GM18951 (cell line): ENCODE measurements around the gene SLC38A10.
"Not testable (repeated sequence)": the region's sequence is repeated elsewhere in the genome, so short reads cannot be mapped to it uniquely, and the experiment has no call there.

ENCODE experiments used
- POLR2A ChIP-seq: IDR thresholded peaks from 4 replicates; pipeline ENCODE4 v1.6.1; 2011; ENCODE audit warnings: mild to moderate bottlenecking; ENCODE audit not compliant: insufficient read length, insufficient read depth; ENCODE audit errors: extremely low read depth
- in situ Hi-C: fragments of 300-500 bp; cut with MboI; formaldehyde crosslinking; loops from one replicate; pipeline ENCODE4 v1.12.0; 2022; ENCODE audit warnings: low sequenced_read_pairs, mixed read lengths, inconsistent platforms; ENCODE audit not compliant: unreplicated experiment

The SLC38A10 gene

DNA sequence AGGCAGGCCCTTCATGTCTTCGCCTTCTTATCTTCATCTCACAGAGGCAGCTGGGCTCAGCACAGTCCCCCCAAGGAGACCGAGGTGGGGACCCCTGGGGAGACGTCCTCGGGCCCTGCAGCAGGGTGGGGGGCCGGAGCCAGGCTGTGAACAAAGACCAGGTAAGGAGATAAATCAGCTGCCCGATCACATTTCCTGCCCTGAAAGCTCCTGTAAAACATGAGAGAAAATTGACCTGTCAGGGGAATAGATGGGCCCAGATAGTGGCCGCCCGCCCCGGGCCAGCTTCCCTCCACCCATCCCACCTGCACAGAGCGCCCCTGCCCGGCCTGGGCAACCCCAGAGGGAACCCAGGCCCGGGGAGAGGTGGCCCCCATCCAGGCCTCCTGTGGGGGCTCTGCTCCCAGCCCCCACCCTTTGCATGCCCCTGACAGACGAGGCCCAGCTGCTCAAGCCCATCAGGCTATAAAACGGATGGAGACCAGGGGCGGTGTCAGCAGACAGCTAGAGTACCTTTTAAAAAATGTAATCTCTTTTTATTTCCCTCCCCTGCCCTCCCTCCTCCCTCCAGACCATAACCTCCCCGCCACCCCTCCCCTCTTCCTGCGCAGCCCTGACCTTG is 18.8 kb upstream of the SLC38A10 start:
- in situ Hi-C loops, result no loop called here
- TF ChIP-seq POLR2A, result no peak

DNA sequence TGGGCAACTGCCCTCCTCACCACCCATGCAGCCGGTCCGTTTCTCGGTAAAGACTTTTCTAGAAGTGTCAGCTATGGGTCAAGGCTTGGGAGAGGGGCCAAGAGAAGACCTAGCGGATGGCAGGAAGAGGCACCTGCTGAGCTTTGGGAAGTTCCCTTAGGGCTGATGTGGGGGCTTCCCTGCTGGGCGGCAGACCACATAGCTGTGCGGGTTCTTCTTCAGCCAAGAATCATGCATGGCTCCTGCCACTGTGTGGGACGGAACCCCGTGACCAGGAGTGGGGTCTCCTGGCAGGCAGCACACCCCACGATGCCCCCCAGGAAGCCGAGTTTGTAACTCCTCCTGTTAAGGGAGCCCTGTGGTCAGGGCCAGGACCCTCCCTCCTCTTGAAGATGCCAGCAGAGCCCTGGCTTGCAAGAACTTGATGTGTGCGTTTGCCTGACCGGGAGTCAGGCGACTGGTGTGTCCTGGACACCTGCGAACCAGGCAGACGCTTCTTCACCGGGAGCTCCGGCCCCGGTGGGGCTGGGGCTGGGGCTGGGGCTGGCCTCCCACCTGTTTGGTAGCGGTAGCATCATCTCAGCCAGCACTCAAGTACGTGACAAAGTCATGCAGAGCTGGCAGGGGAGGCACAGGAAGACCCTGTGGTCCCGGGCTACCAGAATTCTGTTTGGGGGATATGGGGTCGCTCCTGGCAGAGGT is 17.7 kb upstream of the SLC38A10 start:
- in situ Hi-C loops, result no loop called here
- TF ChIP-seq POLR2A, result no peak

DNA sequence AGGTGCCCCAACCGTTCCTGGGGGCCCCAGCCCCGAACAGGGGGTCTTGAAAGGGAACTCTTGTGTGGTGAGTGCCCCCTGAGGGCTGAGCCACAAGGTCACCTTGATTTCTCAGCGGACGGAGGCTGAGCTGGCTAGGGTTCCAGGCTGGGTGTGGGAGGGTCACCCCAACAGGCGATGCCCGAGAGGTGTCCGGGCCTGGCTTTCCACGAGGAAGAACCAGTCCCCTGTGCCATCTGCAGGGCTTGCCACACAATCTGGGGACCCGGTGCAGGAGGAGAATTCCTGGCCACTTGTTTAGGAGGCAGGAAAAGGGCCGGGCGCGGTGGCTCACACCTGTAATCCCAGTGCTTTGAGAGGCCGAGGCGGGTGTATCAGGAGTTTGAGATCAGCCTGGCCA is 16.8 kb upstream of the SLC38A10 start:
- no peak for TF ChIP-seq POLR2A
- in situ Hi-C loops, result no loop called here

DNA sequence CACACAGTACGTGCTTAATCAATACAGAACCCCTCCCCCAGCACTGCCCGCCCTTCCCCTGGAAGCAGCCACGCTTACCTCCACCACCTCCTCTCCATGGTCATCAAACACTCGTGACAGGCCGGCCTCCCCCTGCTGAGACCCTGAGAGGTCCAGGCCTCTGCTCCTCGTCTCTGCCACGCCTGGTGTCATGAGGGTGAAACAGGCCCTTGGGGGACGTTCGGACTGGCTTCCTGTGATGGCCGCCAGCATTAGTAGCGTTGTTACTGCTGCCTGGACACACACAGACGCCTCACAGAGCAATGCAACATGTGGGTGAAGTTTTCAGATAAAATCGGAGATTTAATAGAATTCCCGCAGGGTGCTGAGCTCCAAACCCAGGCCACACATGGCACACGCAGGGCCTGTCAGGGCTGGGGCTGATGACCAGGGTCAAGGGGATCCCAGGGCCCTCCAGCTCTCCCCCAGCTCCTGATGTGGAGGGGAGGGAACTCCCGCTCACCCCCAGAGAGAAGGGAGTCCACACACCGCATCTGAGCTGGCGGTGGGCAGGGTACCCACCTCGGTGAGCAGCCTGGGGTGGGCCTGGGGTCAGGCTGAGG is 15.9 kb upstream of the SLC38A10 start:
- in situ Hi-C loops, result no loop called here
- no peak for TF ChIP-seq POLR2A

DNA sequence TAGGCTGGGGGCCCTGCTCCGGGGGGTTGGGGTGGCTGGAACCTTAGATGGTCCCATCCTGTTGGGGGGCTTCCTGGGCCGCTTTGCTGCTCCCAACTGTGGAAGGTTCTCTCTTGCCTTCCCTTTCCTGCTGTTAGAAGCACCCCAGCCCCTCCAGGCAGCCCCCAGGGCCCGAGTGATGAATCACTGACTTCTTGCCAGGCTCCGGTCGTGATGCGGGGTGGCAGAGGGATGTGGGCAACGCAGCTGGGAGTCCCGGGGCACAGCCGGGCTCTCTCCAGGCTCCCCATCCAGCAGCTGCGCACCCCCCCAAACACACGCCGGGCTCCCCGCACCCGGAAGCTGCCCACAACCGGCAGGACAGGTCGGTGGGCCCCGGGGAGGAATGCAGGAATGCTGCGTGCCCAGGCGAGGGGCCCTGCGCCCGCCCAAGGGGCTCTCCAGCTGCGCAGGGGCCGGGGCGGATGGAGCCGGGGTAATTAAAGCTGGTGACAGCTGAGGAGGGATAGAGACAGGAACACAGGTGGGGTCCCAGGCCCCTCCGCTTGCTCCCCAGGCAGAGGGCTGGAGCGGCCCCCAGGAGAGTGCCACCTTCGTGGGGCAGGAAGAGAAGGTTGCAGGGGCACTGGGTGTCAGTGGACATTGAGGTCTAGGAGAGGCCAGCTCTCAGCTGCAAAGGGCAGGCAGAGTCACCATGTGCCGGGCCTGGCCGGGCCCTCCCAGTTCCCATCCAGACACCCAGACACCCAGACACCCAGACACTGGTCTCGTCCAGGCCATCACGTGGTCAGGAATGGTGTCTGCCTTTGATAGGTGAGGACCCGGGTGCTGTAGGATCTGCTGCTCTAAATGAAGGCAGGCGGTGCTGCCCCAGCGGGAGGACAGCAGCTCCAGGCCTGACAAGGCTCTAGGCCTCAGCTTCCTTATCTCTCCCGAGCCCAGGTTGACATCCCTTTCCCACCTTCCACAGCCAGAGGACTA is 15.0 kb upstream of the SLC38A10 start:
- no peak for TF ChIP-seq POLR2A
- in situ Hi-C loops, result no loop called here

DNA sequence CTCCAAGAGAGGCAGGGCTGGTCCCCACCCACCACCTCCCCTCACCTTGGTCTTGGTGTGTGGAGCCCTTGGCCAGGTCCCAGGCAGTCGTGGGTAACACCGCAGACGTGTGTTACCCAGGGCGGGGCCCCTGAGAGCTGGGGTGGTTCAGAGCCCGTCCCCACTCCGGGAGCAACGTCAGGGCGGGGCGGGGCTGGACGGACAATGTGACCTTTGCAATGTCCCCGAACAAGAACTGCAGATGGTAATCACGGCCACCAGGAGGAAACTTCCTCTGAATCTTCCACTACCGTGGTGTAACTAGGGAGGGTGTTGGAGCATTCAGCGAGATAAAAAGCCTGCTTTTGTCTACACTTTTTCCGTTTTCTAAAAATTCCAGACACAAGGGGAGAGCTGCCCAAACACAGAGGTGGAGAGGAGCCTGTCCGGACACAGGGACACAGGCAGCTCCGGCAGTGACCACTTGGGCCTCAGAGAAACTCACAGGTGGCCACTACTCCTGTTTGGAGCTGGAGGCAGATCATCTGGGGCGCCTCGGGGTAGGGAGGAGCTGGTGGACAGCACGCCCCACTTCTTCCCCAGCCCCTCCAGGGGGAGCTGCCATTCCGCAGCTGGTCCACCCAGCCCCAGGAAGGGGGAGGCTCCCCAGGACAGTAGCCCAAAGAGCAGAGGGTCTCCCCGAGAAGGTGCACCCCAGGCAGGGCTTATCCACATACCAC is 14.2 kb upstream of the SLC38A10 start:
- in situ Hi-C loops, result no loop called here
- no peak for TF ChIP-seq POLR2A

DNA sequence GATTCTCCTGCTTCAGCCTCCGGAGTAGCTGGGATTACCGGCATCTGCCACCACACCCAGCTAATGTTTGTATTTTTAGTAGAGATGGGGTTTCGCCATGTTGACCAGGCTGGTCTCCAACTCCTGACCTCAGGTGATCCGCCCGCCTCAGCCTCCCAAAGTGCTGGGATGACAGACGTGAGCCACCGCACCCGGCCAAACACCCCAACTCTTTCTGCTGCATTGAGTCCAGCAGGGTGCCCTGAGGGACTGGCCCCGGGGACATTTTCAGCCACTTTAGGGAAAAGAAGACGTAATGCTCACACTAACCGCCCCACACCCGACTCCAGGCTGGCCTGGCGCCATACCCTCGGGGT is 13.7 kb upstream of the SLC38A10 start:
- in situ Hi-C loops, result not testable (repeated sequence)

DNA sequence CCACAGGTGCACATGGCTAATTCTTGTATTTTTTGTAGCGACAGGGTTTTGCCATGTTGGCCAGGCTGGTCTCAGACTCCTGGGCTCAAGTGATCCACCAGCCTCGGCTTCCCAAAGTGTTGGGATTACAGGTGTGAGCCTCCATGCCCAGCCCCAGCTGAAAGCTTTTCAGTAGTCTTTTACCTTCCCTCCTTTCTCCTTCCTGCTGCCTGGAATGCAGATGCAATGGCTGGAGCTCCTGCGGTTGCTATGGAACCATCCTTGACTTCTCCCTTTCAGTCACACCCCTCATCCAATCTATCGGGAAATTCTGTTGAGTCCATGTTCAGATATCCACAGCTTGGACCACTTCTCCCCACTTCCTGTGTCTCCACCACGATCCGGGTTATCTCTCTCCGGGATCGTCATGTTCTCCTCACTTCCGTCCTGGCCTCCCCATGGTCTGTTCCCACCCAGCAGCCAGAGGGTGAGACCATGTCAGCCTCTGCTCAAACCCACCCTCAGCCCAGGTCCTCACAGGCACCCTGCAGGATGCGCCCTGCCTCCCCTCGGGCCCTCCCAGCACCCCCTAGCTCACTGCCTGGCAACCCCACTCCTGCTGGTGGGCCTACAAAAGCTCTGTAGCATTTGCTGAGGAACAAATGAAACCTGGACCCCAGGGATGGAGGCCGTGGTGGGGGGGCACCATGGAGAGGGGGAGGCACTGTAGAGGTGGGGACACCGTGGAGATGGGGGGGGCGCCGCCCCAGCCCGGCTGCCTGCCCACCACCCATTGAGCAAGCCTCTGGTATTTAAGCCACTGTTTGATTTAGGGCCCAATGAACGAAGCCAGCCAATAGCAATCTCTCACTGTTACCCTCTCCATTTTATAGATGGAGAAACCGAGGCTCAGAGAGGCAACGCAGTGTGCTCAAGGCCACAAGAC is 12.8 kb upstream of the SLC38A10 start:
- in situ Hi-C loops, result no loop called here
- TF ChIP-seq POLR2A, result no peak

DNA sequence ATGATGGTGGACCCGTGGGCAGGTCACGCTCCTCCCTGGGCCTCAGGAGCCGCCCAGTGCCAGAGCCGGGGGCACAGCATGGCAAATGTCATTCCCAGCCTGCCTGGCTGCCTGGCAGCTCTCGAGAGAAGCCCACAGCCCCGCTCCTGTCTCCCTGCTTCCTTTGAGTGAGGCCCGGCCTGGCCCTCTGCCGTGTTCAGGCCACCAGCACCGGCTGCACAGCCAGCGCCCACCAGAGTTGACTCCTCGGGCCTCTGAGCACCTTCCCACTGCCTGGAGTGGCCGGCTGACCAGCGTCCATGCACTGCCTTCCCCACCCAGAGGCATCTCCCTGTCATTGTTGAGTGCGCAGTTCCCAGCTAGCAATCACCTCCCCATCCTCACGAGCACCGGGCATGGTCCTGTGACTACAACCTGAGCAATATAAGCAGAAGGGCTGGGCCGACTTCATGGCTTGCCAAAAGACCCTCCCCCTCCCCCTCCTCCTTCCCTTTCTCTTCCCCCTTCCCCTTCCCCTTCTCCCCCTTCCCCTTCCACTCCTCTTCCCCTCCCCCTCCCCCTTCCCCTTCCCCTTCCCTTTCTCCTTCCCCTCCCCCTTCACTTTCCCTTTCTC is 11.9 kb upstream of the SLC38A10 start:
- no peak for TF ChIP-seq POLR2A
- in situ Hi-C loops, result no loop called here

DNA sequence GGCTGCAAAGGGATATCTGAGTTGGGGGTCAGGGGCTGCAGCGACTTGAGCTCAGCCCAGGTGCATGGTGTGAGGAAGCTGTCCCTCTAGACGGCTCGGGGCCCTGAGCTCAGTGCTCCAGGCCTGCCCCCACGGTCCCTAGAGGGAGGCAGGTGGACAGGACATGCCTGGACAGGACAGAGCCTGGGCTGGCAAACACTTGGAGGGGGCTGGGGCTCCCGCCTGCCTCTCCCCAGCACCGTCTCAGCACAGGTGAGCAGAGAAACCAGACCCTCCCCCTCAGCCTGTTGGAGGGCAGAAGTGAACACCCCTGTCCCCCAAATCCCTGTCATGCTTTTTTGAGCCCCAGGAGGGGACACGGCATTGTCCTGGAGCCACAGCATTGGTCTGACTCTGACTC is 11.4 kb upstream of the SLC38A10 start:
- TF ChIP-seq POLR2A, result no peak
- in situ Hi-C loops, result no loop called here

DNA sequence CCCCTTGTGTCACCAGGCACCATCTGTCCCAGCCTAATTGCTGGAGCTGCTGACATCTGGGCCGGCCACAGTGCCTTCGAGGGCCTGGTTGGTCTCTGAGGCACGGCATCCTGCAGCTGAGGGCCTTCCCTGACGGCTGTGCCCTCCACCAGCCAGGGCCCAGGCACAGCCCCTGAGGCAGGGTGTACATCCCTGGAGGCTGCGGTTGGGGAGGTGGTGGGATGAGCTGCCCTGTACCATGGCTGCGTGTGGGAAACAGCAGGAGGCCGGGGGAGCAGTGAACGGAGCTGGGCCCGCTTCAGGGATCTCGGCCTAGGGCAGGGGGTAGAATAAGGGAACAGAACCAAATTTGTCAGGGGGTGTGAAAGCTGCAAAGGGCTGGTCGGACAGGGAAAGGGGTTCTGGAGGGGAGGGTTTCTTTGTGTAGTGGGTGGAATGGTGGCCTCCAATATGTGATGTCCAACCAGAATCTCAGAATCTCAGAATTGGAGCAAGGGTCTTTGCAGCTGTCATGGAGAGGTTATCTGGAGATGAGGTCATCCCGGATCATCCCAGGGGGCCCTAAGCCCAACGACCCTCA is 10.0 kb upstream of the SLC38A10 start:
- in situ Hi-C loops, result no loop called here
- no peak for TF ChIP-seq POLR2A
